OCI-LY3 (cell line): ENCODE measurements around the gene RALY.

Experiments used
- EZH2phosphoT487 ChIP-seq: fragments of 200-600 bp; shearing (Covaris generic); IDR thresholded peaks from 2 replicates; pipeline ENCODE4 v1.6.1; 2018; ENCODE audit warnings: antibody characterized with exemption, mixed run types, low read depth
- TF ChIP-seq, protein P1 (sequence below): fragments of 200-600, 300-600 bp; sonication (generic); IDR thresholded peaks from 2 replicates; pipeline ENCODE4 v1.5.1; 2014; ENCODE audit warnings: antibody characterized with exemption, low read length, low read depth

DNA sequence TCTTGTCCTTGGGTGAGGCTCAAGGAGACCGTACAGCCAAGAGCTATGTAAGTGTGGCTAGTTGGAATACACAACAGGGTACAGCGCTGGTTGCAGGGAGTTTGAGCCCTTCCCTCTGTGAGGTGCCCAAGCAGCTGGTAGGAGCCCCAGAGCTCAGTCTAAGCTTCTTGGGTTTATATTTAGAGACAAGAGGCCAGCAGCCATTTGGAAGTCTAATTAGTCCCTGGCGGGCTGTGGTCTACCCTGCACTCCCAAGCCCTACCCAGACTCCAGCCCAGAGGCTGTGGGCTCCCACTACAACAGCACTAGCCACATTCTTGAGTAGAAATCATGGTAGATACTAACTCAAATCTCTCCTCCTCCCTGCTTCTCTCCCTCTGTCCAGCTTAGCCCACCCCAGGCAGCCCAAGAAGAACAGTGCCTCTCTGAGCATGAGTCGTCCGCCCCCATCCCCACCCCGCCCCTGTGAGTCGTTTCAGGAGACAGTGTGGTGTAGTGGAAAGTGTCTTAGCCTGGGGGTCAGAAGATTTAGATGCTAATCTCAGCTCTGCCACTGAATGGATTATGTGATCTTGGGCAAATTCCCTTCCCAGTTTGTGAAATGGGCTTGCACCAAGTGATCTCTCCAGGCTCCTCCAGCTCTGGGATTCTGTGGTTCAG lies 80.5 kb downstream of the RALY start:
- TF ChIP-seq, protein P1, sequence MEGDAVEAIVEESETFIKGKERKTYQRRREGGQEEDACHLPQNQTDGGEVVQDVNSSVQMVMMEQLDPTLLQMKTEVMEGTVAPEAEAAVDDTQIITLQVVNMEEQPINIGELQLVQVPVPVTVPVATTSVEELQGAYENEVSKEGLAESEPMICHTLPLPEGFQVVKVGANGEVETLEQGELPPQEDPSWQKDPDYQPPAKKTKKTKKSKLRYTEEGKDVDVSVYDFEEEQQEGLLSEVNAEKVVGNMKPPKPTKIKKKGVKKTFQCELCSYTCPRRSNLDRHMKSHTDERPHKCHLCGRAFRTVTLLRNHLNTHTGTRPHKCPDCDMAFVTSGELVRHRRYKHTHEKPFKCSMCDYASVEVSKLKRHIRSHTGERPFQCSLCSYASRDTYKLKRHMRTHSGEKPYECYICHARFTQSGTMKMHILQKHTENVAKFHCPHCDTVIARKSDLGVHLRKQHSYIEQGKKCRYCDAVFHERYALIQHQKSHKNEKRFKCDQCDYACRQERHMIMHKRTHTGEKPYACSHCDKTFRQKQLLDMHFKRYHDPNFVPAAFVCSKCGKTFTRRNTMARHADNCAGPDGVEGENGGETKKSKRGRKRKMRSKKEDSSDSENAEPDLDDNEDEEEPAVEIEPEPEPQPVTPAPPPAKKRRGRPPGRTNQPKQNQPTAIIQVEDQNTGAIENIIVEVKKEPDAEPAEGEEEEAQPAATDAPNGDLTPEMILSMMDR, result no peak
- TF ChIP-seq EZH2phosphoT487, result no peak
